DOHH2 (cell line): ENCODE measurements around the gene ZNF536.

ENCODE experiments used
- EZH2phosphoT487 ChIP-seq: fragments of 200-600 bp; sonication (generic); IDR thresholded peaks from 2 replicates; pipeline ENCODE4 v1.6.1; 2017; ENCODE audit warnings: borderline replicate concordance, mild to moderate bottlenecking, antibody characterized with exemption, low read length, moderate library complexity, mixed read lengths
- TF ChIP-seq, protein P1 (sequence below): fragments of 200-600 bp; sonication (generic); IDR thresholded peaks from one replicate; pipeline ENCODE4 v1.5.1; 2014; ENCODE audit warnings: antibody characterized with exemption, mild to moderate bottlenecking, low read depth, low read length; ENCODE audit not compliant: poor library complexity, severe bottlenecking

DNA sequence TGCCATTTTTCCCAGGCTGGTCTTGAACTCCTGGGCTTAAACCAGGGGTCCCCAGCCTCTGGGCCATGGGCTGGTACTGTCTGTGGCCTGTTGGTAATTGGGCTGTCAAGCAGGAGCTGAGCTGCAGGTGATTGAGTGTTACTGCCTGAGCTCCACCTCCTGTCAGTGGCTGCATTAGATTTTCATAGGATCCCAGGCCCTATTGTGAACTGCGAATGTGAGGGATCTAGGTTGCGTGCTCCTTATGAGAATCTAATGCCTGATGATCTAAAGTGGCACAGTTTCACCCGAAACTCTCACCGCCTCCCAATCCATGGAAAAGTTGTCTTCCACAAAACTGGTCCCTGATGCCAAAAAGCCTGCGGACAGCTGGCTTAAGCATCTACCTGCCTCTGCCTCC is 16.6 kb upstream of the ZNF536 start:
- TF ChIP-seq, protein P1, sequence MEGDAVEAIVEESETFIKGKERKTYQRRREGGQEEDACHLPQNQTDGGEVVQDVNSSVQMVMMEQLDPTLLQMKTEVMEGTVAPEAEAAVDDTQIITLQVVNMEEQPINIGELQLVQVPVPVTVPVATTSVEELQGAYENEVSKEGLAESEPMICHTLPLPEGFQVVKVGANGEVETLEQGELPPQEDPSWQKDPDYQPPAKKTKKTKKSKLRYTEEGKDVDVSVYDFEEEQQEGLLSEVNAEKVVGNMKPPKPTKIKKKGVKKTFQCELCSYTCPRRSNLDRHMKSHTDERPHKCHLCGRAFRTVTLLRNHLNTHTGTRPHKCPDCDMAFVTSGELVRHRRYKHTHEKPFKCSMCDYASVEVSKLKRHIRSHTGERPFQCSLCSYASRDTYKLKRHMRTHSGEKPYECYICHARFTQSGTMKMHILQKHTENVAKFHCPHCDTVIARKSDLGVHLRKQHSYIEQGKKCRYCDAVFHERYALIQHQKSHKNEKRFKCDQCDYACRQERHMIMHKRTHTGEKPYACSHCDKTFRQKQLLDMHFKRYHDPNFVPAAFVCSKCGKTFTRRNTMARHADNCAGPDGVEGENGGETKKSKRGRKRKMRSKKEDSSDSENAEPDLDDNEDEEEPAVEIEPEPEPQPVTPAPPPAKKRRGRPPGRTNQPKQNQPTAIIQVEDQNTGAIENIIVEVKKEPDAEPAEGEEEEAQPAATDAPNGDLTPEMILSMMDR, result no peak
- no peak for TF ChIP-seq EZH2phosphoT487
